GM23338 (cell line): ENCODE data around the gene KCNAB2.

ENCODE experiments used
- CREB1 ChIP-seq: fragments of 250-450 bp; sonication (Bioruptor Pico); IDR thresholded peaks from 2 replicates; pipeline ENCODE4 v1.5.0; 2020; ENCODE audit warnings: low read depth, mild to moderate bottlenecking, moderate library complexity
- EZH2 ChIP-seq: fragments of 200-600 bp; sonication (generic); IDR thresholded peaks from one replicate; pipeline ENCODE4 v1.8.0; 2017; ENCODE audit warnings: antibody characterized with exemption, mild to moderate bottlenecking, low read depth; ENCODE audit not compliant: unreplicated experiment
- EZH2phosphoT487 ChIP-seq: fragments of 200-600 bp; sonication (generic); IDR thresholded peaks from one replicate; pipeline ENCODE4 v1.8.1; 2018; ENCODE audit warnings: antibody characterized with exemption; ENCODE audit not compliant: unreplicated experiment
- POLR2AphosphoS5 ChIP-seq: IDR thresholded peaks from 2 replicates; pipeline ENCODE4 v1.6.1; 2016; ENCODE audit warnings: antibody characterized with exemption, low read depth
- ZNF114 ChIP-seq: fragments of 250-450 bp; sonication (Bioruptor Pico); IDR thresholded peaks from 2 replicates; pipeline ENCODE4 v1.5.0; 2020; ENCODE audit warnings: mild to moderate bottlenecking, moderate library complexity
- TF ChIP-seq, protein P1 (sequence below), 2 experiments: fragments of 200-600 bp in 1 of 2; sonication (generic) in 1 of 2; conservative IDR thresholded peaks; 2 replicates each; pipeline versions ENCODE4 v1.5.1 to v1.6.1; 2016 to 2017; ENCODE audit warnings: antibody characterized with exemption in 2 of 2, low read depth in 2 of 2, mild to moderate bottlenecking in 2 of 2, moderate library complexity in 1 of 2

DNA sequence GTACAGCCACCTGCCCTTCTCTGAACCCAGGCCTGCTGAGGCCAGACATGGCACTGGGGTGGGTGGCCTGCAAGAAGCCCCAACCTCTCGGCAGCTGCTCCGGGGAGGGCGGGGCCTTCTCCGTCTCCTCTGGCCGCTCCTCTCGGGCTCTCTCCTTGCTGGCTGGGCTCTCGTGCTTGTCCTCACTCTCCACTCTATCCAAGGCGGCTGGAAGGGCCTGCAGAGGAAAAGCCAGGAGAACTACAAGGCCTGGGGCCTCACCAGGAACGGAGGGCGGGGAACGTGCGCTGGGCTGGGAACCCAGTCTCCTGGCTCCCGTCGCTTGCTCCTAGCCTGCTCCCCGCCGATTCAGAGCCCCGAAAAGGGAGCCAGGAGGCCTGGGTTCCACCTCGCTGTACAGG is 75.3 kb downstream of the KCNAB2 start:
- TF ChIP-seq POLR2AphosphoS5 = no peak
- no peak for TF ChIP-seq EZH2
- TF ChIP-seq, protein P1, sequence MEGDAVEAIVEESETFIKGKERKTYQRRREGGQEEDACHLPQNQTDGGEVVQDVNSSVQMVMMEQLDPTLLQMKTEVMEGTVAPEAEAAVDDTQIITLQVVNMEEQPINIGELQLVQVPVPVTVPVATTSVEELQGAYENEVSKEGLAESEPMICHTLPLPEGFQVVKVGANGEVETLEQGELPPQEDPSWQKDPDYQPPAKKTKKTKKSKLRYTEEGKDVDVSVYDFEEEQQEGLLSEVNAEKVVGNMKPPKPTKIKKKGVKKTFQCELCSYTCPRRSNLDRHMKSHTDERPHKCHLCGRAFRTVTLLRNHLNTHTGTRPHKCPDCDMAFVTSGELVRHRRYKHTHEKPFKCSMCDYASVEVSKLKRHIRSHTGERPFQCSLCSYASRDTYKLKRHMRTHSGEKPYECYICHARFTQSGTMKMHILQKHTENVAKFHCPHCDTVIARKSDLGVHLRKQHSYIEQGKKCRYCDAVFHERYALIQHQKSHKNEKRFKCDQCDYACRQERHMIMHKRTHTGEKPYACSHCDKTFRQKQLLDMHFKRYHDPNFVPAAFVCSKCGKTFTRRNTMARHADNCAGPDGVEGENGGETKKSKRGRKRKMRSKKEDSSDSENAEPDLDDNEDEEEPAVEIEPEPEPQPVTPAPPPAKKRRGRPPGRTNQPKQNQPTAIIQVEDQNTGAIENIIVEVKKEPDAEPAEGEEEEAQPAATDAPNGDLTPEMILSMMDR (conservative IDR thresholded peaks at IDR 0.05; ENCODE audit: low read depth in 2 of 2) = no peak
- TF ChIP-seq CREB1 (CRISPR knock-in tag) = no peak
- no peak for TF ChIP-seq ZNF114 (CRISPR knock-in tag)
- TF ChIP-seq EZH2phosphoT487 = no peak
